Sigmoid colon (tissue), 7 donors: ENCODE results near the gene DNAH10. TPM values are rescaled to one million over a fixed set of nuclear protein-coding genes. Genes with fewer than 3 reads are reported as not detected.

Experiments
- DNase-seq: peaks from one replicate; pipeline ENCODE4 v3.0.0-alpha.2; 2019
- H3K27ac ChIP-seq, 4 donors: fragments of 200-600 bp; sonication (generic); one replicate each; pipeline ENCODE4 v1.5.1; 2016 to 2019; ENCODE audit warnings: mild to moderate bottlenecking in 1 of 4
- H3K27me3 ChIP-seq, 3 donors: fragments of 200-600 bp; sonication (generic); one replicate each; pipeline ENCODE4 v1.5.1; 2019; ENCODE audit warnings: mild to moderate bottlenecking in 1 of 3
- H3K36me3 ChIP-seq, 4 donors: fragments of 200-600 bp; sonication (generic); one replicate each; pipeline ENCODE4 v1.5.1; 2016 to 2019
- H3K4me1 ChIP-seq, 4 donors: fragments of 200-600 bp; sonication (generic); one replicate each; pipeline ENCODE4 v1.5.1; 2017 to 2019
- H3K4me3 ChIP-seq, 4 donors: fragments of 200-600 bp; sonication (generic); one replicate each; pipeline ENCODE4 v1.5.1; 2017 to 2019; ENCODE audit warnings: mild to moderate bottlenecking in 2 of 4, moderate library complexity in 1 of 4
- H3K9me3 ChIP-seq, 4 donors: fragments of 200-600 bp in 3 of 4; sonication (generic) in 3 of 4; one replicate each; pipeline versions ENCODE4 v1.5.1 to v1.6.1; 2013 to 2019
- CTCF ChIP-seq, 4 experiments: fragments of 450-650 bp in 3 of 4; fragments of 200-600 bp in 1 of 4; IDR thresholded peaks; one replicate each; pipeline ENCODE4 v1.5.1; 2016 to 2019; ENCODE audit warnings: antibody characterized with exemption in 4 of 4, mild to moderate bottlenecking in 3 of 4, moderate library complexity in 2 of 4
- EP300 ChIP-seq, 4 donors: sonication (generic); formaldehyde crosslinking; IDR thresholded peaks; one replicate each; pipeline ENCODE4 v1.6.1; 2017; ENCODE audit warnings: antibody characterized with exemption in 4 of 4
- POLR2A ChIP-seq, 2 donors: fragments of 450-650 bp; IDR thresholded peaks; one replicate each; pipeline ENCODE4 v1.6.1; 2016; ENCODE audit warnings: antibody characterized with exemption in 2 of 2, mild to moderate bottlenecking in 2 of 2, moderate library complexity in 2 of 2
- POLR2AphosphoS5 ChIP-seq, 4 donors: sonication (generic); formaldehyde crosslinking; IDR thresholded peaks; one replicate each; pipeline ENCODE4 v1.6.1; 2017; ENCODE audit warnings: antibody characterized with exemption in 4 of 4
- WGBS, 2 donors: extraction: QIAGEN DNeasy Blood & Tissue Kit; methylation state at CpG; one replicate each; pipeline ENCODE4 v1.1.7; 2013; 5-methylcytosine and 5-hydroxymethylcytosine counted together
- intact Hi-C: fragments of 100-400 bp; cut with DNase I; formaldehyde crosslinking; loops from one replicate; pipeline ENCODE4 v1.15.1; 2023
- polyA plus RNA-seq, 3 donors: library from polyadenylated mRNA; stranded (reverse); fragments of 200-250 nt; gene quantifications; one replicate each; pipeline ENCODE4 v1.2.3, GENCODE V29; 2013
- total RNA-seq, 4 donors: library from RNA; depleted of rRNA; stranded (reverse); fragments of >200 nt; gene quantifications; one replicate each; pipeline ENCODE4 v1.1.0, GENCODE V29; 2016
- donor health status: healthy with polysubstance abuse.
- donor health status: Bipolar disorder and iron deficiency.
- donor health status: healthy.

DNAH10 gene
- total and polyA plus RNA-seq, 7 donors = under 0.01 to 0.29 (median 0.16) TPM; not detected in 4

- Histone ChIP-seq H3K27ac (no peak overlapping the region), H3K4me3 (no peak overlapping the region)
- 47 to 67% methylated on average over 2 of the region's 2 CpGs for WGBS, 2 donors
Observed at GRCh38 chr12:123836292-123836691, 74.2 kb downstream of the DNAH10 start.

GRCh38 chr12:123839826-123840225, 77.7 kb downstream of the DNAH10 start:
- H3K27me3 ChIP-seq = peaks cover 0 to 17% (median 0%) of the 10 kb centered on the region in 3 donors
- H3K36me3 ChIP-seq = no peaks in the 10 kb centered on the region
- no peak for DNase-seq
- no peaks in the 10 kb centered on the region for H3K4me1 ChIP-seq
- 70 to 72% methylated on average over 6 of the region's 6 CpGs for WGBS, 2 donors
- H3K9me3 ChIP-seq = no peaks in the 10 kb centered on the region
- TF ChIP-seq POLR2AphosphoS5 (IDR thresholded peaks at IDR 0.05) = no peak
- TF ChIP-seq EP300 (IDR thresholded peaks at IDR 0.05) = no peak
- TF ChIP-seq POLR2A (IDR thresholded peaks at IDR 0.05) = no peak
- no peak for TF ChIP-seq CTCF (IDR thresholded peaks at IDR 0.05)
- no peak overlapping the region for H3K4me3 ChIP-seq
- no peak overlapping the region for H3K27ac ChIP-seq
- intact Hi-C loops = no loop called here

More at GRCh38 chr12:123836292-123836691, 74.2 kb downstream of the DNAH10 start:
- TF ChIP-seq CTCF (IDR thresholded peaks at IDR 0.05) (no peak), POLR2A (IDR thresholded peaks at IDR 0.05) (no peak), POLR2AphosphoS5 (IDR thresholded peaks at IDR 0.05) (no peak), EP300 (IDR thresholded peaks at IDR 0.05) (no peak)
- H3K36me3 ChIP-seq = no peaks in the 10 kb centered on the region
- no peaks in the 10 kb centered on the region for H3K9me3 ChIP-seq
- no peaks in the 10 kb centered on the region for H3K4me1 ChIP-seq
- intact Hi-C loops = no loop called here
- no peak for DNase-seq
- peaks cover 0 to 9% (median 0%) of the 10 kb centered on the region in 3 donors for H3K27me3 ChIP-seq

DNA sequence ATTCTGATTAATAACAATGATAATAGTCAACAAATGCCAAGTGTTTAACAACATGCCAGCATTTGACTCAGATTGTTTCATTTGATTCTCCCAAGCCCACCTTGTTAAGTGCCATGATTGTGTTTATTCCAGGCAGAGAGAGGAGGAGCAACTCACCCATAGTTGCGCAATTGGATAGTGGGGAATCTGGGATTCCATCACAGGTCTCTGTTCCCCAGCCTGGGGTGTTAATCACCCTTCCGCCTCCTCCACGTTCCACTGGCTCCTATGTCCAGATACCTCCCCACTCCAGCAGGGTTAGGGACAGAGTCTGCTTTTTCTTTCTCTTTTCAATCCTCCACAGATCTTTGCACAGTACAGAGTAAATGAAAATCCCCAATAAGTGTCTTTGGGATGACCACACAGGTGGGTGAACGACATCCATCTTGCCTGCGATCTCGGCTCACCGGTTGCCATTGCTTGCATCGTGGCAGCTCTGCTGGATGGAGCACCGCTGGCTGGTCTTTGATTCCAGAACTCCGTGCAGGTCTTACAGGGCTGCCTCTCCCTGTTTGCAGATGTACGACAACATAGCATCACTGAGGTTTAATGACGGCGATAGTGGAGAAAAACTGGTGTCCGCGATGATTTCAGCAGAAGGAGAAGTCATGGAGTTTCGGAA, 78.8 kb downstream of the DNAH10 start:
- Histone ChIP-seq H3K36me3 (no peaks in the 10 kb centered on the region), H3K27ac (no peak overlapping the region), H3K4me3 (no peak overlapping the region), H3K9me3 (no peaks in the 10 kb centered on the region), H3K27me3 (peaks cover 0 to 17% (median 0%) of the 10 kb centered on the region in 3 donors), H3K4me1 (no peaks in the 10 kb centered on the region)
- no peak for DNase-seq
- no peak for TF ChIP-seq EP300 (IDR thresholded peaks at IDR 0.05)
- TF ChIP-seq POLR2AphosphoS5 (IDR thresholded peaks at IDR 0.05) = no peak
- no peak for TF ChIP-seq CTCF (IDR thresholded peaks at IDR 0.05)
- no peak for TF ChIP-seq POLR2A (IDR thresholded peaks at IDR 0.05)
- WGBS, 2 donors = 94 to 95% methylated on average over 16 of the region's 16 CpGs
- intact Hi-C loops = no loop called here

DNA sequence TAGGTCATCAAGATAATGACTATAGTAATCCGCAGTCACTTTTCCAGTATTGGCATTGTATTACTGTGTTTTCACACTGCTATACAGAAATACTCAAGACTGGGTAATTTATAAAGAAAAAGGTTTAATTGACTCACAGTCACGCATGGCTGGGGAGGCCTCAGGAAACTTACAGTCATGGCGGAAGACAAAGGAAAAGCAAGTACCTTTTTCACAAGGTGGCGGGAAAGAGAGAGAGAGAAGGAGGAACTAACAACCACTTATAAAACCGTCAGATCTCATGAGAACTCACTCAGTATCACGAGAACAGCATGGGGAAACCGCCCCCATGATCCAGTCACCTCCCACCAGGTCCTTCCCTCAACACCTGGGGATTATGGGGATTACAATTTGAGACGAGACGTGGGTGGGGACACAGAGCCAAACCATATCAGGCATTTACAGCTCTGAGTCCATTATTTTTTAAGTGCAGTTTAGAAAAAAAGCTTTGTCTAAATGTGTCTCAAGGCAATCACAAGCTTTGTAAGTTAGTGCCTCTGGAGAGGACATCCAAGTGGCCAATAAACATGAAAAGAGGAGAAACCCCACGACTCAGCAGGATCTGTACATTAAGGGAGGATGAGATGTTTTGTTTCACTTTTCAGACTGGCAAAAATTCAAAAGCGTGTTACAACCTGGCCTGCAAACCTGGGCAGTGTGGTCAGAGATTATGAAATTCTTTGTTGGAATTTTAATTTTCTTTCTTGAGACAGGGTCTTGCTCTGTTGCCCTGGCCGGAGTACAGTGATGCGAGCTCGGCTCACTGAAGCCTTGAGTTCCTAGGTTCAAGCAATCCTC, 82.0 kb downstream of the DNAH10 start:
- intact Hi-C loops = no loop called here
- no peak for TF ChIP-seq POLR2A (IDR thresholded peaks at IDR 0.05)
- TF ChIP-seq CTCF (IDR thresholded peaks at IDR 0.05) = no peak
- no peak for TF ChIP-seq EP300 (IDR thresholded peaks at IDR 0.05)
- no peak for TF ChIP-seq POLR2AphosphoS5 (IDR thresholded peaks at IDR 0.05)
- H3K4me1 ChIP-seq = no peaks in the 10 kb centered on the region

More for the DNA sequence above, 82.0 kb downstream of the DNAH10 start:
- no peak overlapping the region for H3K4me3 ChIP-seq
- H3K27ac ChIP-seq = no peak overlapping the region
- 84 to 87% methylated on average over 14 of the region's 14 CpGs for WGBS, 2 donors
- H3K27me3 ChIP-seq = peaks cover 0 to 12% (median 0%) of the 10 kb centered on the region in 3 donors
- no peaks in the 10 kb centered on the region for H3K9me3 ChIP-seq
- no peak for DNase-seq
- H3K36me3 ChIP-seq = no peaks in the 10 kb centered on the region
